H1 (cell line): ENCODE measurements around the gene FGFBP2. TPM values are rescaled to one million over a fixed set of nuclear protein-coding genes. Genes with fewer than 3 reads are reported as not detected.

Source experiments
- CTCF ChIA-PET: fragments of 300-600 bp; sonication (Branson Sonifier 250); formaldehyde crosslinking; loops from one replicate; lab custom pipeline; 2021; ENCODE audit not compliant: partially characterized antibody; lab: Charles Lee
- POLR2A ChIA-PET: fragments of 300-600 bp; sonication (Branson Sonifier 250); formaldehyde crosslinking; loops from one replicate; lab custom pipeline; 2021; ENCODE audit warnings: inconsistent platforms; ENCODE audit not compliant: partially characterized antibody; lab: Charles Lee
- DNase-seq, 2 experiments: peaks; one replicate each; pipeline versions ENCODE4 v3.0.0 to v3.0.0-alpha.2; 2010 to 2022; ENCODE audit warnings: low spot score in 2 of 2, low read depth in 1 of 2, mixed read lengths in 1 of 2
- FAIRE-seq: peaks from 2 replicates; lab custom pipeline; 2011; peaks lifted over from hg19 to GRCh38; lab: Jason Lieb, UNC
- H2AFZ ChIP-seq: 2 replicates; pipeline ENCODE4 v1.8.1; 2012; ENCODE audit warnings: low read length, inconsistent platforms
- H2AK5ac ChIP-seq: 2 replicates; pipeline ENCODE4 v1.6.1; 2013; ENCODE audit warnings: low read depth, low read length
- H2BK120ac ChIP-seq: replicated peaks from 2 replicates; pipeline ENCODE3; 2013; ENCODE audit warnings: low read depth, low read length, inconsistent platforms
- H2BK12ac ChIP-seq: 2 replicates; pipeline ENCODE4 v1.6.1; 2013; ENCODE audit warnings: low read depth, low read length
- H2BK15ac ChIP-seq: 2 replicates; pipeline ENCODE4 v1.6.1; 2013; ENCODE audit warnings: low read length
- H2BK20ac ChIP-seq: 2 replicates; pipeline ENCODE4 v1.6.1; 2013; ENCODE audit warnings: low read length
- H2BK5ac ChIP-seq: 2 replicates; pipeline ENCODE4 v1.6.1; 2013; ENCODE audit warnings: low read depth, low read length
- H3K14ac ChIP-seq: 2 replicates; pipeline ENCODE4 v1.6.1; 2013; ENCODE audit warnings: inconsistent platforms; ENCODE audit not compliant: insufficient read length
- H3K18ac ChIP-seq: 2 replicates; pipeline ENCODE4 v1.6.1; 2013; ENCODE audit warnings: low read length; ENCODE audit errors: extremely low read depth
- H3K23ac ChIP-seq: 2 replicates; pipeline ENCODE4 v1.6.1; 2013; ENCODE audit warnings: inconsistent platforms; ENCODE audit not compliant: insufficient read length
- H3K23me2 ChIP-seq: 2 replicates; pipeline ENCODE4 v1.6.1; 2013; ENCODE audit warnings: low read depth, low read length
- H3K27ac ChIP-seq: 2 replicates; pipeline ENCODE4 v1.6.1; 2011; ENCODE audit warnings: low read depth, low read length, inconsistent platforms
- H3K27me3 ChIP-seq, 4 experiments: replicated peaks in 1 of 4; 1 replicate in 1 of 4; 2 replicates in 3 of 4; pipeline versions ENCODE4 v1.6.1 to v1.8.1; 2011 to 2013; ENCODE audit warnings: low read length in 3 of 4, mild to moderate bottlenecking in 3 of 4, inconsistent platforms in 2 of 4, mixed read lengths in 2 of 4, moderate library complexity in 1 of 4; ENCODE audit not compliant: control insufficient read depth in 3 of 4, insufficient read depth in 3 of 4; ENCODE audit errors: extremely low read depth in 1 of 4
- H3K36me3 ChIP-seq, 4 experiments: 2 replicates each; pipeline versions ENCODE4 v1.6.1 to v1.8.1; 2011 to 2013; ENCODE audit warnings: mild to moderate bottlenecking in 4 of 4, low read length in 3 of 4, moderate library complexity in 2 of 4, control low read depth in 1 of 4, inconsistent platforms in 1 of 4; ENCODE audit not compliant: insufficient read depth in 4 of 4, control insufficient read depth in 2 of 4
- H3K4ac ChIP-seq: replicated peaks from 2 replicates; pipeline ENCODE3; 2013; ENCODE audit warnings: low read length, low read depth, mixed read lengths, inconsistent platforms; ENCODE audit not compliant: insufficient read length
- H3K4me1 ChIP-seq, 4 experiments: replicated peaks in 1 of 4; 1 replicate in 1 of 4; 2 replicates in 3 of 4; pipeline versions ENCODE4 v1.6.1 to v1.8.1; 2011 to 2013; ENCODE audit warnings: low read length in 3 of 4, inconsistent platforms in 2 of 4, mixed read lengths in 1 of 4; ENCODE audit not compliant: insufficient read depth in 4 of 4, control insufficient read depth in 3 of 4
- H3K4me2 ChIP-seq, 2 experiments: 2 replicates each; pipeline versions ENCODE4 v1.6.1 to v1.8.1; 2011 to 2013; ENCODE audit warnings: low read depth in 2 of 2, low read length in 2 of 2, control low read depth in 1 of 2, inconsistent platforms in 1 of 2, mild to moderate bottlenecking in 1 of 2; ENCODE audit not compliant: insufficient read depth in 1 of 2
- H3K4me3 ChIP-seq, 4 experiments: fragments of 200-600, 300-600 bp in 1 of 4; sonication (generic), shearing (Covaris generic), sonication (Bioruptor Twin) in 1 of 4; 2 replicates each; pipeline versions ENCODE4 v1.5.1 to v1.8.1; 2011 to 2016; ENCODE audit warnings: low read length in 4 of 4, low read depth in 3 of 4, control low read depth in 2 of 4, inconsistent platforms in 2 of 4, mild to moderate bottlenecking in 2 of 4, mixed read lengths in 1 of 4, moderate library complexity in 1 of 4; ENCODE audit not compliant: insufficient read depth in 2 of 4; ENCODE audit errors: extremely low read depth in 1 of 4
- H3K56ac ChIP-seq: replicated peaks from 2 replicates; pipeline ENCODE3; 2013; ENCODE audit warnings: low read depth, mild to moderate bottlenecking, mixed read lengths, low read length, inconsistent platforms; ENCODE audit not compliant: insufficient read length
- H3K79me1 ChIP-seq: 2 replicates; pipeline ENCODE4 v1.6.1; 2013; ENCODE audit warnings: low read depth, low read length, control low read depth
- H3K79me2 ChIP-seq, 2 experiments: 2 replicates each; pipeline versions ENCODE4 v1.6.1 to v1.8.1; 2012 to 2013; ENCODE audit warnings: low read length in 2 of 2, mild to moderate bottlenecking in 2 of 2, inconsistent platforms in 1 of 2; ENCODE audit not compliant: insufficient read depth in 2 of 2, control insufficient read depth in 1 of 2
- H3K9ac ChIP-seq, 4 experiments: replicated peaks in 1 of 4; 1 replicate in 1 of 4; 2 replicates in 3 of 4; pipeline versions ENCODE4 v1.6.1 to v1.8.1; 2011 to 2013; ENCODE audit warnings: low read depth in 3 of 4, low read length in 3 of 4, control low read depth in 2 of 4, mild to moderate bottlenecking in 2 of 4, moderate library complexity in 2 of 4, inconsistent platforms in 1 of 4; ENCODE audit errors: extremely low read depth in 1 of 4
- H3K9me3 ChIP-seq, 2 experiments: 2 replicates each; pipeline versions ENCODE4 v1.6.1 to v1.8.1; 2012 to 2013; ENCODE audit warnings: mild to moderate bottlenecking in 2 of 2, moderate library complexity in 2 of 2, control low read depth in 1 of 2, inconsistent platforms in 1 of 2, low read depth in 1 of 2, low read length in 1 of 2, mixed read lengths in 1 of 2; ENCODE audit not compliant: insufficient read depth in 2 of 2
- H4K20me1 ChIP-seq, 2 experiments: replicated peaks in 1 of 2; 2 replicates each; pipeline versions ENCODE3 to v1.8.1; 2011 to 2013; ENCODE audit warnings: inconsistent platforms in 2 of 2, low read length in 2 of 2, mild to moderate bottlenecking in 1 of 2; ENCODE audit not compliant: insufficient read depth in 2 of 2, control insufficient read depth in 1 of 2
- H4K5ac ChIP-seq: 2 replicates; pipeline ENCODE4 v1.6.1; 2013; ENCODE audit warnings: low read length, low read depth, mixed read lengths, inconsistent platforms; ENCODE audit not compliant: insufficient read length
- H4K8ac ChIP-seq: 2 replicates; pipeline ENCODE4 v1.8.0; 2013; ENCODE audit warnings: mild to moderate bottlenecking, moderate library complexity, low read length, inconsistent platforms; ENCODE audit not compliant: insufficient read depth; ENCODE audit errors: extremely low read depth
- H4K91ac ChIP-seq: replicated peaks from 2 replicates; pipeline ENCODE3; 2013; ENCODE audit warnings: low read length, mixed read lengths, inconsistent platforms; ENCODE audit not compliant: insufficient read length
- BACH1 ChIP-seq: IDR thresholded peaks from 2 replicates; pipeline ENCODE4 v1.6.1; 2012; ENCODE audit warnings: low read length, improper control_type of control experiment
- BRCA1 ChIP-seq: IDR thresholded peaks from 2 replicates; pipeline ENCODE4 v1.6.1; 2012; ENCODE audit warnings: low read depth, low read length, improper control_type of control experiment
- CBX8 ChIP-seq: fragments of 300-800, 300-1000 bp; sonication (generic); IDR thresholded peaks from 2 replicates; pipeline ENCODE4 v1.7.1; 2016; ENCODE audit warnings: low read depth, low read length, borderline replicate concordance
- CHD1 ChIP-seq: IDR thresholded peaks from 2 replicates; pipeline ENCODE4 v1.6.1; 2012; ENCODE audit warnings: low read depth, low read length, improper control_type of control experiment
- CTBP2 ChIP-seq: IDR thresholded peaks from 2 replicates; pipeline ENCODE4 v1.7.0; 2011; ENCODE audit warnings: borderline replicate concordance, mild to moderate bottlenecking, moderate library complexity, mixed read lengths, low read length; ENCODE audit not compliant: insufficient read depth, insufficient read length
- EGR1 ChIP-seq: IDR thresholded peaks from 2 replicates; pipeline ENCODE4 v1.6.1; 2011; ENCODE audit warnings: low read depth, low read length, borderline replicate concordance
- FOSL1 ChIP-seq: IDR thresholded peaks from 2 replicates; pipeline ENCODE4 v1.6.1; 2011; ENCODE audit warnings: mild to moderate bottlenecking, low read depth, low read length, moderate library complexity; ENCODE audit not compliant: insufficient read depth
- JUND ChIP-seq: IDR thresholded peaks from 2 replicates; pipeline ENCODE4 v1.6.1; 2011; ENCODE audit warnings: mild to moderate bottlenecking, improper control_type of control experiment, low read length
- KDM4A ChIP-seq: IDR thresholded peaks from one replicate; pipeline ENCODE4 v1.7.1; 2012; ENCODE audit warnings: low read depth, mild to moderate bottlenecking, moderate library complexity, low read length, inconsistent platforms; ENCODE audit not compliant: severe bottlenecking
- NRF1 ChIP-seq: IDR thresholded peaks from 2 replicates; pipeline ENCODE4 v1.6.1; 2011; ENCODE audit warnings: mild to moderate bottlenecking, low read depth, low read length, improper control_type of control experiment
- RFX5 ChIP-seq: IDR thresholded peaks from 2 replicates; pipeline ENCODE4 v1.6.1; 2011; ENCODE audit warnings: low read depth, low read length, improper control_type of control experiment, borderline replicate concordance
- RNF2 ChIP-seq: fragments of 200-900, 300-1000 bp; sonication (generic); IDR thresholded peaks from 2 replicates; pipeline ENCODE4 v1.7.1; 2016; ENCODE audit warnings: borderline replicate concordance, low read depth, mild to moderate bottlenecking, antibody characterized with exemption, low read length; ENCODE audit not compliant: poor library complexity, severe bottlenecking; ENCODE audit errors: missing control alignments
- TCF12 ChIP-seq: IDR thresholded peaks from 2 replicates; pipeline ENCODE4 v1.6.1; 2011; ENCODE audit warnings: low read depth, mild to moderate bottlenecking, low read length
- WGBS, 2 experiments: shearing (Covaris generic) in 1 of 2; methylation state at CpG; one replicate each; pipeline versions ENCODE4 v1.1.6 to v1.1.7; 2013 to 2015; ENCODE audit warnings: low lambda C conversion rate in 2 of 2, mixed read lengths in 2 of 2, inconsistent platforms in 1 of 2, low coverage in 1 of 2, missing lambda C conversion rate in 1 of 2; ENCODE audit not compliant: insufficient replicate concordance in 2 of 2, insufficient coverage in 1 of 2, insufficient read length in 1 of 2; ENCODE audit errors: extremely low coverage in 1 of 2, missing lambda C conversion rate in 1 of 2; 5-methylcytosine and 5-hydroxymethylcytosine counted together
- polyA plus RNA-seq, 7 experiments: library from polyadenylated mRNA; depleted of rRNA in 3 of 7; stranded (reverse) in 5 of 7; unstranded in 2 of 7; fragments of >200 nt in 5 of 7; fragments of 200-250 nt in 2 of 7; gene quantifications; 1 replicate in 5 of 7; 2 replicates in 1 of 7; 4 replicates in 1 of 7; pipeline versions ENCODE4 v1.2.1 to v1.2.3, GENCODE V29; 2011 to 2013; ENCODE audit warnings: missing spikeins in 2 of 7, mixed read lengths in 2 of 7
- total RNA-seq: library from RNA; stranded (reverse); fragmentation: NEBNext Ultra II Directional; extraction: Animal tissue kit (Norgen Biotek cat#: 25700); gene quantifications from 2 replicates; pipeline ENCODE4 v1.2.1, GENCODE V29; 2021

Gene FGFBP2
- total and polyA plus RNA-seq, 2 of the 8 experiments (the other 6 are each of a cell fraction or from before 2014, with no cell fraction given), result 0.15 TPM; not detected in 1

DNA sequence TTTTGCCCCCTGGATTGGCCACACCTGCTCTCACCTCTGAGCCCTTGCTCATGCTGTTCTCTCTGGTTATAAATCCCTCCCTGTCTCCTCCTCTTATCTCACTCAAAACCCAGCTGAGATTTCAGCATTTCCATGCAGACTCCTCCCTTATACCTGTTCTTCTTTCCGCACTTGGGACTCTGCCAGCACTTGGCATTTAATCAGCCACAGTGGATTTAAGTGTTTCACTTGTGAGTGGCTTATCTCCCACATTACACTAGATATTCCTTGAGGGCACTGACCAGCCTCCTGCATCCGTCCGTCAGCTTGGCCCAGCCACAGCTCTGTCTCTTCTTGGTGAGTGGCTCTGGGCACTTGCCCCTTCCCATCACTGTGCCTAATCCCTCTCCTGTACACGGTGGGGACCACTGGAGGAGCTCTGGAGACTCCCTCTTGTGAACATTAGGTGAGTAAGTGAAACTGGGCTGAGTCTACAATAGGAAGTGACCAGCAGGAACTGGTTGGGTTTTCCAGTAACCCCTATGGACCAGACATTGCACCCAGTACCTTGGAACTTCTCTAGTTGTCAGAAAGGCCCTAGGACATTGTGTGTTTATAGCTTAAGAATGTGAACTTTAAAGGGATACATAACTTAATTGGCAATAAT is 44.4 kb downstream of the FGFBP2 start:
- FAIRE-seq, result no peak
- Histone ChIP-seq H3K9me3 (peaks cover 0 to 6% of the 10 kb centered on the region in 2 experiments; a peak in 1 of 4 replicates), H2AK5ac (no peak overlapping the region), H2BK12ac (no peak overlapping the region), H2BK5ac (no peak overlapping the region), H2BK20ac (no peak overlapping the region), H3K4ac (no peak overlapping the region), H3K18ac (no peak overlapping the region), H3K79me2 (no peaks in the 10 kb centered on the region), H3K14ac (no peak overlapping the region), H3K27ac (no peak overlapping the region), H4K8ac (no peak overlapping the region), H3K36me3 (no peaks in the 10 kb centered on the region), H3K56ac (no peak overlapping the region), H3K4me3 (no peak overlapping the region), H4K91ac (no peak overlapping the region), H2BK15ac (no peak overlapping the region), H3K9ac (no peak overlapping the region)
- POLR2A ChIA-PET, result no interaction called here
- TF ChIP-seq EGR1 (no peak), RFX5 (no peak), CHD1 (no peak), RNF2 (no peak), CTBP2 (no peak), NRF1 (no peak), JUND (no peak), CBX8 (no peak), BACH1 (no peak), TCF12 (no peak), BRCA1 (no peak), KDM4A (no peak), FOSL1 (no peak)
- TF ChIP-seq, all 59 proteins: peak for 0
- Histone ChIP-seq H3K4me2 (no peak overlapping the region), H2AFZ (no peak overlapping the region), H3K23ac (no peak overlapping the region), H3K79me1 (no peaks in the 10 kb centered on the region), H3K27me3 (no peaks in the 10 kb centered on the region), H4K5ac (no peak overlapping the region), H2BK120ac (no peak overlapping the region), H3K23me2 (no peaks in the 10 kb centered on the region), H4K20me1 (no peaks in the 10 kb centered on the region), H3K4me1 (no peaks in the 10 kb centered on the region)
- CTCF ChIA-PET, result interaction anchor here (0.9 to 3.1 kb wide), 4 partner anchors 18 to 43 kb away, joined by 3 to 19 read pairs (median 3); partner anchors contain the start of gene FGFBP1
- WGBS, 2 experiments, result 92% methylated on average over 4 of the region's 4 CpGs; no CpG with 5 or more reads in 1 of the 2 experiments
- DNase-seq, result no peak
